ENCODE data around the gene FAM9C.

Gene FAM9C

DNA sequence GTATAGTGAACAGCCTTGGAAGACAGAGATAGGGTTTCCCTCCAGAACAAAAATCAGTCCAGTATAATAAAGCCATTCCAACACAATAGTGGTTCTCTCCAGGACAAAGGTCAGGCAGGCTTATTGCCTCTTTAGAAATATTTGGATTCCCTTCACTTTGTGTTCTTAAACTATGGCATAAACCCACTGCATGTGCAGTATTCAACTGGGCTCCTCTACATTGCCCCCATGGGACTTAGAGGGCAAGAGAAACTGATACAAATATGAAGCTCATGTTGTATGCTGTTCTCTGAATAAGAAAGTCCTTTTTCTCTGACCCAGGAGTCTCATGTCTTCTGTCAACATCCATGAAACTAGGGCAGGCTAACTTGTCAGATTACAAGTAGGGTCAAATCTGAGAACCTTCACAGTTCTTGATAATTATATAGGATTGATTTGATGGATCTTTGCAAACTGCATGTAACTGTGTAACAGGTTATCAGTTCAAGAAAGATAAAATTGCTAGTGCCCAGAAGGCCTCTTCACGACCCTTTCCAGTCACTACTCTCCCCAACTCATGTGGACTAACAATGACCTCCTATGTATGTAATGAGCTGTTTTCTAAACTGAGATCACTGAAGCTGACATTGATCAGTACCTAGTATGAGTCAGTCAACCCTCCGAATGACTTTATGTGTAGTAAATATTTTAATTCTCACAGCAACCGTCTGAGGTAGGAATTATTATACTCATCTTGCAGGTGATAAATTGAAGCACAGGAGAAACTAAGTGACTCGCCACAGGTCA lies 31.9 kb upstream of the FAM9C start:
- DNase-seq (ENCODE audit: extremely low spot score) = peak; percentile 23
- CTCF ChIA-PET = interaction anchor here (0.7 to 1.7 kb wide), 3 partner anchors 18 to 178 kb away, joined by 3 to 6 read pairs (median 3); no protein-coding TSS in a partner anchor
- POLR2A ChIA-PET = interaction anchor here (0.5 to 1.2 kb wide), 4 partner anchors 11 to 97 kb away, joined by 3 to 5 read pairs (median 3); no protein-coding TSS in a partner anchor
- TF ChIP-seq, protein P1, sequence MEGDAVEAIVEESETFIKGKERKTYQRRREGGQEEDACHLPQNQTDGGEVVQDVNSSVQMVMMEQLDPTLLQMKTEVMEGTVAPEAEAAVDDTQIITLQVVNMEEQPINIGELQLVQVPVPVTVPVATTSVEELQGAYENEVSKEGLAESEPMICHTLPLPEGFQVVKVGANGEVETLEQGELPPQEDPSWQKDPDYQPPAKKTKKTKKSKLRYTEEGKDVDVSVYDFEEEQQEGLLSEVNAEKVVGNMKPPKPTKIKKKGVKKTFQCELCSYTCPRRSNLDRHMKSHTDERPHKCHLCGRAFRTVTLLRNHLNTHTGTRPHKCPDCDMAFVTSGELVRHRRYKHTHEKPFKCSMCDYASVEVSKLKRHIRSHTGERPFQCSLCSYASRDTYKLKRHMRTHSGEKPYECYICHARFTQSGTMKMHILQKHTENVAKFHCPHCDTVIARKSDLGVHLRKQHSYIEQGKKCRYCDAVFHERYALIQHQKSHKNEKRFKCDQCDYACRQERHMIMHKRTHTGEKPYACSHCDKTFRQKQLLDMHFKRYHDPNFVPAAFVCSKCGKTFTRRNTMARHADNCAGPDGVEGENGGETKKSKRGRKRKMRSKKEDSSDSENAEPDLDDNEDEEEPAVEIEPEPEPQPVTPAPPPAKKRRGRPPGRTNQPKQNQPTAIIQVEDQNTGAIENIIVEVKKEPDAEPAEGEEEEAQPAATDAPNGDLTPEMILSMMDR (IDR thresholded peaks at IDR 0.05; ENCODE audit: control extremely low read depth, extremely low read depth, low read depth, missing control alignments) = no peak

DNA sequence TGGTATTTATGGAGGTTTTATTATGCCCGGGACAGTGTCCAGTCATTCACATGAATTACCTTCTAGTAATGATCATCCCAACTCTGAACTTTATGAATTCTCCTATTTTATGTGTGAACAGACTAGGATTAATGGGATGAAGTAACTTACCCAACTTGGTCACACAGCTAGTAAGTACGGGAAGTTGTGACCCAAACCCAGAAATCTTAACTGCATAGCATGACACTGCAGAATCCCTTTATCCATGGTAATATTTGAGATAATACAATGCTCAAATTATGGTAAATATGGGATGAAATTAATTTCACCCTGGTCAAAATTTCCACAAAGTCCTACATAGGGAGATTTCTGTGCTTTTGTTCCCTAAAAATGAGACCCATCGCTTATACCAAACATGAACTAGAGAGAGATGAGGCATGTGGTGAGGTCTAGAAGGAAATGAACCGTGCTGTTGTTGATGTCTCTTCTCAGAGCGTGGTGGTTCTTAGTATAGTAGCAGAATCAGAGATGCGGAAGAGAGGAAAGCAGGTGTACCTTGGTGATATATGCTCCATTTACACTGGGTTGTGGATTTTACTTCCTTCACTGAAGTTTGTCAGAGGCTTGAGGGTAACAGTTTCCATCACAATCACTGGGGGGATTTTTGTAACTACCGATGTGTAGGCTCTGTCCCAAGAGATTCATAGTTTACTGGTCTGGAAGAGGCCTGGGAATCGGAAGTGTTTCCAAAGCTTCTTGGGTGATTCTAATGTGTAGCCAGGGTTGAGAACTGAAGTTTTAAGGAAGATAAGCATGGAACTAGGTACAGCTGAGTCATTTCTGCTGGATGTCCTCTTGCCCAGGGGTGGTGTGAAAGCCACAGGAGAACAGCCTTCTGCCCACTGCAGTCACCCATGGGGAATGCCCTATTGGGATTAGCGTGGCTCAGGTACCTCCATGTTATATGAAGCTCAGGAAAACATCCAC lies 30.2 kb upstream of the FAM9C start:
- peak; percentile 56 for DNase-seq (ENCODE audit: extremely low spot score)
- CTCF ChIA-PET = interaction anchor here (0.8 to 2.1 kb wide), 7 partner anchors 10 to 413 kb away, joined by 3 to 5 read pairs (median 3); no protein-coding TSS in a partner anchor
- POLR2A ChIA-PET = interaction anchor here (0.9 to 1.2 kb wide), 2 partner anchors 75 to 96 kb away, joined by 3 read pairs; no protein-coding TSS in a partner anchor
- TF ChIP-seq, protein P1 (IDR thresholded peaks at IDR 0.05; ENCODE audit: control extremely low read depth, extremely low read depth, low read depth, missing control alignments) = no peak

DNA sequence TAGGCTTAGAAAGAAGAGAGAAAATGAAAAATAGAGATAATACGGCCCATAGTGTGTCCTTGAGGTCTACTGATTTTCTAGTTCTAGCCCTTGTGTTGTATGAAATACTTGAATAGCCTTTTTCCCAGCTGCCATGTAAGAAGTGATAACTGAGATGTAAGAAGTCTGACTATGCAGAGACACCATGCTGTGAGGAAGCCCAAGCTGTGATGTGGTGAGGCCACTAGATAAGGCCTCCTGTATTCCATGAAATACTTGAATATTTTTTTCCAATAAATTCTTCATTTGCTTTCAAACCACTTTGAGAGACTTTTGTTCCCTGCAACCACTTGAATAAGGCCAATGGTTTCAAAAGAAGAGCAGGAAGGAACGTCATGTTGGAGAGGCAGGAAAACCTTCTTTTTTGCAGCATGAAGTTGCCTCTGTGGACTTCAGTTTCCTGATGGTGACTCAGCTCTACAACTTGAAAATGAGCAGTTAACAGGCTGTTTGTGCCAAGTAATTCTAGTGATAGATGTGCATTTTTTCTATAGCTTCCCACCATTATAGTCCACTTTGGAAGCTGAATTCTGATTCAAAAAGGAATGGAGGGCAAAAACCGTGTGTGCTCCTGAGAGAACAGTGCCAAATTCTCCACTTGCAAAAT lies 25.5 kb upstream of the FAM9C start:
- ChIA-PET CTCF (no interaction called here), POLR2A (no interaction called here)
- TF ChIP-seq, protein P1 (IDR thresholded peaks at IDR 0.05; ENCODE audit: control extremely low read depth, extremely low read depth, low read depth, missing control alignments) = no peak
- DNase-seq (ENCODE audit: extremely low spot score) = no peak

DNA sequence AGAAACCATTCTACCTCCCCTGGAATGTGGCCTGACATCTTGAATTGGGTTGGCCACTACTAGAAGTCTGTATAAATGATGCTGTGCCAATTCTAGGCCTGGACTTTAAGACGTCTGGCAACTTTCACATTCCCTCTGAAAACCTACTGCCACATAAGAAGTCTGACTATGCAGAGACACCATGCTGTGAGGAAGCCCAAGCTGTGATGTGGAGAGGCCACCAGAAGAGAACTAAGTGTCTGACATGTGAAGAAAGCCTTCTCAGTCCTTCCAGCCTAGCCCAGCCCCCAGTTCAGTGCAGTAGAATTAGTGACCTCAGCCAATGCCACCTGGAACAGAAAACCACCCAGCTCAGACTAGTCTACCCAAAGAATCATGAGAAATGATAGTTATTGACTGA lies 24.2 kb upstream of the FAM9C start:
- no peak for DNase-seq (ENCODE audit: extremely low spot score)
- CTCF ChIA-PET = no interaction called here
- TF ChIP-seq, protein P1 (IDR thresholded peaks at IDR 0.05; ENCODE audit: control extremely low read depth, extremely low read depth, low read depth, missing control alignments) = no peak
- POLR2A ChIA-PET = no interaction called here

DNA sequence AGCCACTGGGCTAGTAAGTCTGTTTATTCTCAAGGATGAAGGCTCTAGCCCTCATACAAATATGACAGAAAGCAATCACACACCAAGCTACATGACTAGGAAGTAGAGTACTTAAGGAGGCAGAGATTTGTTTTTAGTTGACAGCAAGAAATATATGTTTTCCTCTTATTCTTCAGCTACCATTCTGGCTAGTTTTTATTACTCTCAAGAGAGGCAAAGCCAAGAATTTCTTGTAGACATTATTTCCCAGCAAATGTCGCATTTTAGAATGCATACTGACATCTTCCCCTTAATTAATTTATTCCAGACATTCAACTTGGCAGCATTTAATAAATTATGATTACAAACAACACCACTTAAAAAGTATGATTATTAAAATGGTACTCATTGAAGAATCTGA lies 23.4 kb upstream of the FAM9C start:
- DNase-seq (ENCODE audit: extremely low spot score) = no peak
- ChIA-PET CTCF (interaction anchor here (0.9 to 1.3 kb wide), 2 partner anchors 16 to 420 kb away, joined by 3 read pairs; no protein-coding TSS in a partner anchor), POLR2A (no interaction called here)
- TF ChIP-seq, protein P1 (IDR thresholded peaks at IDR 0.05; ENCODE audit: control extremely low read depth, extremely low read depth, low read depth, missing control alignments) = no peak

DNA sequence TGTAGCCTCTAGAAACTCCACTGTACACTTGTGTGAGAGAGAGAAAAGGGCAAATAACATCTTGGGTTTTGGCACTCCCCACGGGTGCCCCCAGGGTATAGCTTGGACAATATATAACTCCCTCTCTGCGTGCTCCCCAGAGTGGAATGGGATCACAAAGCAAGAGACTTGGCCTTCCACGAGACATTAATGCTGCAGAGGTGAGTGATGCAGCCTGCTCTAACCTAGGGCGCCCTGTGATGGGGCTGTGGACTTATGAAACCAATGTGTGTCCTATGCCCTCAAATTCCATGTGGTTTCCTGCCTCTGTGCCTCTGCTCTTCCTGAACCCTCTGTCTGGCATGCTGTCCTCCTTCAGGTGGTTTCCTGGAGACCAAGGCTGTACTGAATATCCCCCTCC lies 22.0 kb upstream of the FAM9C start:
- CTCF ChIA-PET = no interaction called here
- POLR2A ChIA-PET = no interaction called here
- TF ChIP-seq, protein P1 (IDR thresholded peaks at IDR 0.05; ENCODE audit: control extremely low read depth, extremely low read depth, low read depth, missing control alignments) = no peak
- no peak for DNase-seq (ENCODE audit: extremely low spot score)

All from GM10248 (cell line).